G401 (cell line): ENCODE results near the gene MLLT6. TPM values are rescaled to one million over a fixed set of nuclear protein-coding genes. Genes with fewer than 3 reads are reported as not detected.

Source experiments
- DNase-seq: peaks from one replicate; pipeline ENCODE4 v3.0.0-alpha.2; 2015; ENCODE audit warnings: low spot score
- in situ Hi-C: cut with HindIII; loops from 2 replicates; pipeline ENCODE4 v1.10.0; 2016; ENCODE audit warnings: low sequenced_read_pairs, mixed read lengths
- total RNA-seq: library from RNA; depleted of rRNA; stranded (reverse); fragments of >200 nt; shearing (Covaris generic); gene quantifications from 2 replicates; pipeline ENCODE4 v1.2.3, GENCODE V29; 2014

The MLLT6 gene
- total RNA-seq, 1 experiment from 2014 or later, result 30.6 TPM

DNA sequence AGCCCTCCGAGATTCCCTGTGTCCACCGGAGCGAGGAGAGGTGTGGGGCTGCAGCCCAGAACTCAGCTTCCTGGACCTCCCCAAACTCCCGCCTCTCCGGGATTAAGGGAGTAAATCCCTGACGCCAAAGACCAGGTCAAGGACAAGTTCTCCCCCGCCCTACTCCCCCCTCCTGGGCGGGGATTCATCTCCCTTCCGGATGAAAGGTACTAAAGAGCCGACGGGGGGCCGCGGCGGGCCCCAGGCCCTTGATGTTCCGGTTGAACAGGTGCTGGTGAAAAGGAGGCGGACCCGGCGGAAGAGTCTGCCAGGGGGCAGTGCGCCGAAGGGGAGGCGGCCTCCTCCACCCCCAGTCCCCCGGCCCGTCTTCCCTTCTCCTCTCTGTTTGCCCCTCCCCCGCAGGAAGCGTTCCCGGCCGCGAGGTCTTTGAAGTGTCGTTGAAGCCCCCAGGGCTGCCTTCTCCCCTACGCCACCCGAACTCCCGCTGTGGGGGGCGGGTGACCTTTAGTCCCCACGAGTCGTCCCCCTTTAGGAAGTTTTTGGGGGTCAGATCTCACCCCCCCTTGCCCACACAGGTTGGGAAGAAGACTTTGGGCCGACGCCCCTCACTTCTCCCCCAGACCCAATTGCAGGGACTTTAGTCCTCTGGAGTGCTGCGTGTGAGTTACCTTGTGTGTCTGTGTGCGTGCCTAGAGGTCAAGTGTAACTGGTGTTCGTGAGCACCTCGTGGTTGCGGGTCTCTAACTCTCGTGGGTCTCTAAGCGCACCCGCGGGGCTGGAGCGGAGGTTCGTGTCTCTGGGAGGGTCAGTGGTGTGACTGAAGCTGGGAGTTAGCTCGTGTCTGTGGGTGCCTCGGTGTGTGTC lies 1.1 kb upstream of the MLLT6 start:
- in situ Hi-C loops, result no loop called here
- no peak for DNase-seq

GRCh38 chr17:38705523-38705802 lies 390 bp downstream of the MLLT6 start:
- DNase-seq, result no peak
- in situ Hi-C loops, result no loop called here

DNA sequence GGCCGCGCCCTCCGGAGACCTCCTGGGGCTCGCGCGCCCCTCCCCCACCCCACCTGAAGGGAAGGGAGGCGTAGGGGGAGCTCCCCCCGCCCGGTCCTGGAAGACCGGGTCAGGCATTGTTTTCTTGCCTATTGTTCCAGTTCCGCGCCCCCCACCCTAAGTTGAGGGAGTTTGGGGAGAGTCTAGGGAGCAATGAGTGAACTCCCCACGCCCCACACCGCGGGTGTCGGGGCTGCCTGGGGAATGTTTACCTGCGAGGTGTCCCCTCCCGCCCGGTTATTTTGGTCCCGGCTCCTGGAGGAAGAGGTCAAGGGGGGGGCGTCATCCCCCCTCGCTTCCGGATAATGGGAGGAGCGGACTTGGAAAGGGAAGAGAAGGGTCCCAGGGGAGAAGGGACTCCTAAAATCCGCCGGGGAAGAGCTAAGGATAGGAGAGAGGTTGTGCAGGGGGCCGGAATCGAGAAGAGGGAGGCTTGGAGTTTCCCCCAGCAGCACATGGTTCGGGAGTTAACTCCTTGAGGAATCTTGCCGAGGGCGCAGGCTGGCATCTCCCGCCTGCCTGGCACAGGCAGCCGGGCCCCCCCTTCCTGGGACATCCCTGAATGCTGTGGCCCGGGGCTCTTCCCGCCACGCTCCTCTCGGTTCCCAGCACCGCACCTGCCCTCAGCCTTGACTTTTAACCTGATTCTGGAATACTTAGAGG lies 881 bp downstream of the MLLT6 start:
- peak; percentile 51 for DNase-seq
- in situ Hi-C loops, result no loop called here

GRCh38 chr17:38706505-38707216 lies 1.6 kb downstream of the MLLT6 start:
- in situ Hi-C loops, result no loop called here
- no peak for DNase-seq

- in situ Hi-C loops, result no loop called here
- no peak for DNase-seq
Observed at GRCh38 chr17:38707678-38708351, 2.7 kb downstream of the MLLT6 start.

DNA sequence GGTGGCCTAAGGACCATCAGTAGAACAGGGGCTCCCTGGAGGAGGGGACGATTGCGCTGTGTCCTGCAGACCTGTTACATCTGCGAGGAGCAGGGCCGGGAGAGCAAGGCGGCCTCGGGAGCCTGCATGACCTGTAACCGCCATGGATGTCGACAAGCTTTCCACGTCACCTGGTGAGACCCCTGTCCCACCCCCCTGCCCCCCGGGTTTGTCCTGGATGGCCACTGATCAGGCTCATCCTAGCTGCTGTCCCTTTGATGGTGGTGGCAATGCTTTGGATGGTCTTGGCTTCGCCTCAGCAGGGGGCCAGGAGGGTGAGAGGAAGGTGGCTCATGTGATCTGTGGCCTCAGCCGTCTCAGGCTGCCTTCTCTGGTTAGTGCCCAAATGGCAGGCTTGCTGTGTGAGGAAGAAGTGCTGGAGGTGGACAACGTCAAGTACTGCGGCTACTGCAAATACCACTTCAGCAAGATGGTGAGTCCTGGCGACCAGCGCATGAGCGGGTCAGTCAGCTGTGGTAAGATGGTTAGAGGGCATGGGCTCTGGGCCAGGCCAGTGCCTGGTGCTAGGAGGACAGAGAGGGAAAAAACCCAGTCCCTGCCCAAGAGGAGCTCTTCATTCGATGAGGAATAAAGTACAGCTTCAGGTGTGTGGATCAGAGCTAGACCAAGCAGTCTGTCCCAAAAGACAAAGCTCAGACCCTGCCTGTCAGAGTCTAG lies 4.2 kb downstream of the MLLT6 start:
- in situ Hi-C loops, result no loop called here

DNA sequence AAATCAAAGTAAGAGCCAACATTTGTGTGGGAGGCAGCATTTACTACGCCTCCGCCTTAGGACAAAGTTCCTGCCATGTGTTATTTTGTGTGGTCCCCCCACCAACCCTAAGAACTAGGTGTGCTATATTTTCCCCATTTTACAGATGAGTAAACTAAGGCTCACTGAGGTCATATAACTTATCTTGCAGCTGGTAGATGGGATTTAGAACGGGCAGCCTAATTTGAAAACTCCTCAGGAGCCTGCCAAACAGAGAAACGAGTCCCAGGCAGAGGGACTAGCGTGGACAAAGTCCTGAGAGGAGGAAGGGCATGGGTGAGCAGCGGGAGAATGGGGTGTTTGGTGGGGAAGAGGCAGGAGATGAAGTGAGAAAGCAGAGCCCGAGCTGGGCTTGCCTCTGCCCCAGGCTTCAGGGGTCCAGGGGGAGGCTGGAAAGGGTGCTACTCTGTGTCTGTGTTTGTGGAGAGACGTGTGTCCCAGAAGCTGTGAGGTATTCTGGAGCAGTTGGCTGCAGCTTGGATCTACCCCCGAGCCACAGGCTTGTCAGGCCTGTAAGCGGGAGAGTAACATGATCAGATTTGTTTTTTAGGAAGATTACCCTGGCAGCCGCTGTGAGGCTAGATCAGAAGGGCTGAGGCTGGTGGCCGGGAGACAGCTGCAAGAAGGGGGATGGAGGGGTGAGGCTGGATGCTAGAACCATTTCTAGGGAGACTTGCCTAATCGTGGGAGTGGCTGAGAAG lies 5.0 kb downstream of the MLLT6 start:
- no peak for DNase-seq

More for the DNA sequence above, 4.2 kb downstream of the MLLT6 start:
- DNase-seq, result no peak

GRCh38 chr17:38710604-38710962 lies 5.5 kb downstream of the MLLT6 start:
- DNase-seq, result no peak
- in situ Hi-C loops, result no loop called here

More for the DNA sequence above, 5.0 kb downstream of the MLLT6 start:
- in situ Hi-C loops, result no loop called here

DNA sequence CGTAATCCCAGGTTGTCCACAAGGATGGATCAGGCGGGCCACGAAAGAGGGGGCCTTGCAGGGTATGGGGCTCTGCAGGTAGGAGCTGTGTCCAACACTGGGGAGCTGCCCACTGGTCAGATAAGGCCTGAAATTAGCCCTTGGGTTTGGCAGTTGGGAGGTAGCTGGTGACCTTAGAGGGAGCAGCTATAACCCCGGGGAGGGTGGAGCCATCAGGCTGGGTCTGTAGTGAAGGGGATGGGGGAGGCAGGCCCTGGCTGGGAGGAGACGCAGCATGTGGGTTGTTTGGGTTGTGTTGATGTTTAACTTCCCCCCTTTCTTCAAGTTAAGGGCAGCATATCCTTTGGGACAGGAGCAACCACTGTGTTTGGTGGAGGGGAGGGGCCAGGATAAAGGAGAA lies 5.9 kb downstream of the MLLT6 start:
- no peak for DNase-seq
- in situ Hi-C loops, result no loop called here

GRCh38 chr17:38711792-38712571 lies 6.9 kb downstream of the MLLT6 start:
- DNase-seq, result no peak
- in situ Hi-C loops, result no loop called here

- in situ Hi-C loops, result no loop called here
- no peak for DNase-seq
Observed at GRCh38 chr17:38712593-38712992, 7.5 kb downstream of the MLLT6 start.

DNA sequence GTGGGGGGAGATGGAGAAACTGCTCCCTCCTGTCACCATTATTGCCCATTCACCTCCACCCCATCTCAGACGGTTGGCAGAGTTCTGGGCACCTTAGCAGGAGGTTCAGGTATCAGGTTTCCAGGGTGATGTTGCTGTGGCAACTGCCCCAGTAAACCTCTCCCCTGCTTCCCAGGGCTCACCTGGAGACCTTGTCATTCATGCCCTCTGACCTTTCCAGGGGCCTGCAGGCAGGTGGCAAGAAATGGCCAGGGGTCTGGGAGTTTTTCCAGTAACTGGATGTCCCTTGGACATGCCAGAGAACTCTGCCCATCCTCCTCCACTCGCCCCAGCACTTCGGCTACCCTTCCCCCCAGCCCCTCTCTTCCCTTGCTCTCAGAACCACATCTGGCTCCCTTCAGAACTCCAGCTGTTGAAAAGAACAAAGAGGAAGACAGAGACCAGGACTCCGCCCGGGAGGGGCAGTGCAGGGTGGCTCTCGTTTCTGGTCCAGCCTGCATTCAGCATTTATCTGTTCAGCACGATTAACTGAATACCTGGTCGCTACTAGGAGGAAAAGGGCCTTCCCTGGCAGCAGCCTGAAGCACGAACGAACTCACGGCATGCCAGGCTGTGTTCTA lies 8.5 kb downstream of the MLLT6 start:
- in situ Hi-C loops, result no loop called here
- no peak for DNase-seq

GRCh38 chr17:38715216-38715943 lies 10.3 kb downstream of the MLLT6 start:
- in situ Hi-C loops, result no loop called here
- no peak for DNase-seq

DNA sequence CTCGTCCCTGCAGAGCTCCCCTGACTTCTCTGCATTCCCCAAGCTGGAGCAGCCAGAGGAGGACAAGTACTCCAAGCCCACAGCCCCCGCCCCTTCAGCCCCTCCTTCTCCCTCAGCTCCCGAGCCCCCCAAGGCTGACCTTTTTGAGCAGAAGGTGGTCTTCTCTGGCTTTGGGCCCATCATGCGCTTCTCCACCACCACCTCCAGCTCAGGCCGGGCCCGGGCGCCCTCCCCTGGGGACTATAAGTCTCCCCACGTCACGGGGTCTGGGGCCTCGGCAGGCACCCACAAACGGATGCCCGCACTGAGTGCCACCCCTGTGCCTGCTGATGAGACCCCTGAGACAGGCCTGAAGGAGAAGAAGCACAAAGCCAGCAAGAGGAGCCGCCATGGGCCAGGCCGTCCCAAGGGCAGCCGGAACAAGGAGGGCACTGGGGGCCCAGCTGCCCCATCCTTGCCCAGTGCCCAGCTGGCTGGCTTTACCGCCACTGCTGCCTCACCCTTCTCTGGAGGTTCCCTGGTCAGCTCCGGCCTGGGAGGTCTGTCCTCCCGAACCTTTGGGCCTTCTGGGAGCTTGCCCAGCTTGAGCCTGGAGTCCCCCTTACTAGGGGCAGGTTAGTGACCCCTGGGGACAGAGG lies 11.4 kb downstream of the MLLT6 start:
- DNase-seq, result no peak
- in situ Hi-C loops, result no loop called here

DNA sequence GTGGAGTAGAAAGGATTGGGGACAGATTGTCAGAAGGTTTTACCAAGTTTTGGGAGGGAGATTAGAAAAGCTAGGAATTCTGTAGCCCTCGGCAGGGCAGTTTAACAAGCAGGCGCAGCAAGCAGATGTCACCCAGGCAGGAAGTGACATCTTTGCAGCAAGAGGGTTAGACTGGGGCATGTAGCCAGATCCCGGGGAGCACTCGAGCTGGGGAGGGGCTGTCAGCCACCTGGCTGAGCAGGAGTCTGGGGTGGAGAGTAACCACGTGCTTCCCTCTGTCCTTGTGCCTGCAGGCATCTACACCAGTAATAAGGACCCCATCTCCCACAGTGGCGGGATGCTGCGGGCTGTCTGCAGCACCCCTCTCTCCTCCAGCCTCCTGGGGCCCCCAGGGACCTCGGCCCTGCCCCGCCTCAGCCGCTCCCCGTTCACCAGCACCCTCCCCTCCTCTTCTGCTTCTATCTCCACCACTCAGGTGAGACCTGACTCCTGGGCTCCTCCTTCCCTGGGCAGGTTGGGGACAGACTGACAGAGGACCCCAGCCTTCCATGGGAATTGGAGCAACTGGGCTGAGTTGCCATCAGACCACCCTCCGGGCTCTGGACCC lies 12.2 kb downstream of the MLLT6 start:
- DNase-seq, result peak; percentile 82
- in situ Hi-C loops, result no loop called here
